Stimulated activated CD4-positive, alpha-beta T cell treated with anti-CD3 and anti-CD28 coated beads, Interleukin-2, amount 100 ng/mL, for 24 hours (primary cell): Measurements from ENCODE around the gene SF3A1.

Experiments
- DNase-seq, 2 donors: peaks; one replicate each; pipeline ENCODE4 v3.0.0-alpha.2; 2020

The SF3A1 gene

DNA sequence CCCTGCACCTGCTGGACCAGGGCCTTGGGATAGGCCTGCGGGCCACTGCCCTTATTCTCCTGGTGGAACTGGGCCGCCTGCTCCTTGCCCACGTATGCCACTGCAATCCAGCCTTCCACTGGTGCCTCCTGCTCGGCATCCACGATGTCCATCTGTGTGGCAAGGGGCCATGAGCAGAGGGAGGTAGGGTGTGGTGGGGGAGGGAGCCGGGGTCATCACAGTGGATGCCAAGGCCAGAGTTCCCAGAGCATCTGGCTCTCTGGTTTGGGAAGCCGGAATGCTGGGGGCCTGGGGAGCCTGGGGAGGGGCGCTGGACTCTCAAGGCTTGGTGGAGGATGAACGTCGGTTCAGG lies 29.9 kb upstream of the SF3A1 start:
- no peak for DNase-seq

DNA sequence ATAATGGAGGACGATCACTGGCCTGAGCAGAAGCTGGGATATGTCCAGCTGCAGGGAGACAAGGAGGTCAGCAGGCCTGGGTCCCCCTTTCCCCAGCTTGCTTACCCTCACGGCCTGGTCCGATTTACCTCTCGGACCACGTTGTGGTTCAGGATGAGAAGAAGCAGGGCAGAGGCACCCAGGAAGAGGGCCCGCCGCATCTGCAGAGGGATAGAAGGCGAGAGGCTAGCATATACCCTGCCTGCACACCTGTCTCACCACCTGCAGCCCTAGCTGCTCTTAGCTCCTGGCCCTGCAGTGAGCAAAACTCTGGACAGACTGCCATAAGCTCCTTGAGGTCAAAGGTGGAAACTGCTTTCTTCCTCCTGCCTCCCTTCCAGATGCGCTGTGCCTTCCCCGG lies 29.2 kb upstream of the SF3A1 start:
- no peak for DNase-seq

DNA sequence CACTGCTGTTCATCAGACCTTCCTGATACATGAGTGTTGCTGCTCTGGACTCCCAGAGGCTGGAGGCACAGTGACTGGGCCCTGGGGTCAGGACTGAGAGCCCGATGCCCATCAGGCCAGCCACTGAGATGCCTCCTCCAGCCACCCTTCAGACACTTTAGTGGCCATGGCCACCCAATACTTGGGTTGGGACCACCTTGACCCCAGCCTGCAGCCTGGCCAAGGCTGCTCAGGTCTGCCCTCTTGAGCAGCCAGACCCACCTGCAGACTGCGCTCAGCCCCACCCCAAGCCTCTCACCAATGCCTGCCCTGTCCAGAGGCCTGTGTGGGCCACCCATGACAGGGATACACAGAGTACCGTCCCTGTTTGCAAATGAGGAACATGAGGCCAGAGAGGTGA lies 26.4 kb upstream of the SF3A1 start:
- DNase-seq = no peak

DNA sequence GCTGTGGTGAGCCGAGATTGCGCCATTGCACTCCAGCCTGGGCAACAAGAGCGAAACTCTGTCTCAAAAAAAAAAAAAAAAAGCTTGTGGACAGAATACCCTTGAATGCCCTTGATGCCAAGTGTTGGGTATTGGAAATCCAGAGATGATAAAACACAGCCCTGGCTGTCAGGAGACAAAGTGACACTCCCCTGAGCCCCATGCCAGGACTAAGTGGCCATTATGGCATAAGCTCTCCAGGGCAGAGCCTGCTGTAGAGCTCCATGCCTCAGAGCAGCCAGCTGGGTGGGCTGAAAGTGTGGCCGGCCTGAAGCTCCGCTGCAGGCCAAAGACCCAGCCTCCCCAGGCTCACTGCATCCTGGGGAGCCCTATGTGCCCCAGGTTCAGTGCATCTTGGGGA lies 25.6 kb upstream of the SF3A1 start:
- no peak for DNase-seq

DNA sequence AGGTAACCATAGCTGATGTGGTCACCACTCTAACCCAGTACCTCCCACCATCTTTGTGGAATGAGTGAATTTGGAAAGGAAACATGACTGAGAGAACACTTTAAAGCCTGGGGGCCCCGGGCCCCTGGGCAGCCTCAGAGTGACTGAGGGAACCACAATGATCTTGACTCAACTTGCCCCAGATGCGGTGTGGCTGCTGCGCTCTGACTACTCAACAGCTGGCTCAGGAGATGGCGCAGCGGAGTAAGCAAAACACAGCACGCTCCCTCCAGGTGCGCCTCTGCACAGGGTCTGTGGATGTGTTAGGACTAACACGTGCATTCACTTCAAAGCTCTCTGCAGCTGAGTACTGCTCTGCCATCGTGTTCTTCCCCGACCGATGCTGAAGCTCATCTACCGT lies 24.6 kb upstream of the SF3A1 start:
- no peak for DNase-seq

DNA sequence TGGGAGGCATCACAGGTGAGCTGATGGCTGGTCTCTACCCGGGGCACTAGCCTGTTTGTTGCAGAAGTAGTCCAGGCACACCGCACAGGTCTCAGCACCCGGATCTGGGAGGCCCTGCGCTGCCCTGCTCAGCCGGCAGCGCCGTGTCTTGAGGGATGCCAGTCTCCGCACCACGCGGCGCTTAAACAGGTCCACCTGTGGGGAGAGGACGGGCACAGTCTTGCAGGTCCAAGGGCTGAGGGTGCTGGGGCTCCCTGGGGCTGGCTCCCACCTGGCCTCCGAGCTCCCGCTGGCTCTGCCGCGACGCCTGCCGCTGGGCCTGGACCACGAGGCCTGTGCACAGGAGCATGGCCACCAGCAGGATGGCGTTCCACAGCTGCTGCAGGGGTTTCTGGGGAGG lies 23.3 kb upstream of the SF3A1 start:
- no peak for DNase-seq

DNA sequence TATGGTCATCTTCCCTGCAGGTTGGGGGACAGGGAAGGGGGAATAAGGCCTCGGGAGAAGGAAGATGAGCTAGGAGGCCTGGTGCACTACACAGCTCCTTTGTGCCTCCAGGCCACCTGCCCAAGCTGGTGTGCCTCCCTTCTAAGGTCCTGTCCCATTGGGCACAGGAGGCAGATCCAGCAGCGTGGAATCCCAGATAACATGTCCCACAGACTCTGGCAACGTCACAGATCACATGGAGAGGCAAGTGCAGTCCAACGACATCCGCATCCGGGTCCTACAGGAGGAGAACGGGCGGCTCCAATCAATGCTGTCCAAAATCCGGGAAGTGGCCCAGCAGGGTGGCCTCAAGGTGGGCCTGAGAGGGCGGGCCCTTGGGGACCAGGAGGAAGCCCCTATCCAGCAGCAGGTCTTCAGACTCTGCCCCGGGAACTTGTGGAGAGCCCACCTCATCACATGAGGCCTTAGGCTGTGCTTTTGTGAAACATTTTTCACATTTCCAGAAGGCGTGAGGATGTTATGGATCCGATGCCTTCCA lies 18.7 kb upstream of the SF3A1 start:
- no peak for DNase-seq

DNA sequence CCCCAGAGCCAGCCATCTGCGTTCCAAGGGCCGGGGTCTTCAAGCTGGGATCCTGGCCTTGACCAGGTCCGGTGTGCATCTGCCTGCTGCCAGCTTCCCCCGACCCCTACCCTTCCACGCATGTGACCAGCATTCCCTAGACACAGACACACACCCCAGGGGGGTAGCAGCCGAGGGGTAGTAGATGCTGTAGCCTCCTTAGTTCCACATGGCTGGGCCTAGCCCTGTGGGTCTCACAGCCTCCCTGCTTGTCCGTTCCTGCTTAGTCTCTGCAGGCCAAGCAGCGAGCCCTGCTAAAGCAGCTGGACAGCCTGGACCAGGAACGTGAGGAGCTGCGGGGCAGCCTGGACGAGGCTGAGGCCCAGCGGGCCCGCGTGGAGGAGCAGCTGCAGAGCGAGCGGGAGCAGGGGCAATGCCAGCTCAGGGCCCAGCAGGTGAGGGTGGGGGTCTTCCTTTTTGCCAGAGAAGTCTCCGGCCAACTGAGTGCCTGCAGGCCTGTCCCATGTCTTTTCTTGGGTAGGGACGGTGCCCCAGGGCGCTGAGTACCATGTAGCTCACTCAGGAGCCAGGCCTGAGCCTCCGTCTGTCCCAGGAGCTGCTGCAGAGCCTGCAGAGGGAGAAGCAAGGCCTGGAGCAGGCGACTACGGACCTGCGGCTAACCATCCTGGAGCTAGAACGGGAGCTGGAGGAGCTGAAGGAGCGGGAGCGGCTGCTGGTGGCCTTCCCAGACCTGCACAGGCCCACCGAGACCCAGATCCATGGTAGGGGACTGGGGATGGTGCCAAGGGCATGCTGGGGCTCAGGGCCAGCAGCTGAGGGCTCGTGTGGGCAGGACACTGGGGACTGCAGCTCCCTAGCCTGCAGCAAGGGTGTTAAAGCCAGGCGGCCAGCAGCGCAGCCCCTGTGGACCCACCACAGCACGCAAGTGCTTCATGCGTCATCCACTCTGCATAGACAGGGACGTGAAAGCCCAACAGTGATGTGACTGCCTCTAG lies 16.9 kb upstream of the SF3A1 start:
- no peak for DNase-seq

DNA sequence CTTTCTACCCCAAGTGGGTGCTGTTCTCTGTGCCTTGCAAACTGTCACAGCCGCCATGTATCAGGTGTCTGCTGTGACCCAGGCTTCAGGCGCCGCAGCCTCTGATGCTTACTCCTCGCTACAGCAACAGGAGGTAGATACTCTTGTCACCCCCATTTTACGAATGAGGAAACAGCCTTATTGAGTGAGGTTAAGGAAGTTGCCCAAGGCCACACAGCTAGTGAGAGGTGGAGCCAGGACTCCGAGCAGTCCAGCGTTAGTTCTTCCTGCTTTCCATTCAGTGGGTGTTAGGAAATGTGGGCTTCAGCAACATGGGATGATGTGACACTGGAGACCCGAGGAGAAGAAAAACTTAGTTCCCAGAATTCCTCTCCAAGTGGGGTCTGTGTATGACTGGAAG lies 16.2 kb upstream of the SF3A1 start:
- DNase-seq = no peak

DNA sequence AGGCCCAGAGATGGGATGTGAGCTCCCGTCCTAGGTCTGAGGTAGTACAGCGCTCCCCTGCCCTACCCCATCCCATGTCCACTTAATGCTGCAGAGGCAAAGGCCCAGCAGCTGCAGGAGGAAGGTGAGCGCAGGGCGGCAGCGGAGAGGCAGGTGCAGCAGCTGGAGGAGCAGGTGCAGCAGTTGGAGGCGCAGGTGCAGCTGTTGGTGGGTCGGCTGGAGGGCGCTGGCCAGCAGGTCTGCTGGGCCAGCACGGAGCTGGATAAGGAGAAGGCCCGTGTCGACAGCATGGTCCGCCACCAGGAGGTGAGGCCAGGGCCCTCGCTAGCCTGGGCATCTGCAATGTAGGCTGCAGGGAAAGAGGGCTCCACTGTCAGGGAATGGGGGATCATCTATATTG lies 15.3 kb upstream of the SF3A1 start:
- no peak for DNase-seq

DNA sequence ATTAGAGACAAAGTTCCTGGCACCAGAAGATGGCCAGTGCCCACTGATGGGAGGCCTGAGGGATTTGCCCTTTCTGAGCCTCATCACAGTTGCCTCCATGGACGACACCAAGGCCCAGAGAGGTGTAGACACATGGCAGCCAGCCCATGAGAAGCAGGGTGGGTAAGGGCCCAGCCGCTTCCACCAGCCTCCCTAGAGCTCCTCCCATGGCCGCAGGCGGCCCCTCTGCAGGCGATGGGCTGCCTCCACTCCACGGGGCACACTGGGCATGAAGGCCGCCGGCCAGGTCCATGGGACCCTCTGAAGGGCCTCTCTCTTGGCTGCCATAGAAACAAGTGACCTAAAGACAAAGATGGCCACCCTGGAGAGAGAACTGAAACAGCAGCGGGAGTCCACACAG lies 14.6 kb upstream of the SF3A1 start:
- DNase-seq = no peak

DNA sequence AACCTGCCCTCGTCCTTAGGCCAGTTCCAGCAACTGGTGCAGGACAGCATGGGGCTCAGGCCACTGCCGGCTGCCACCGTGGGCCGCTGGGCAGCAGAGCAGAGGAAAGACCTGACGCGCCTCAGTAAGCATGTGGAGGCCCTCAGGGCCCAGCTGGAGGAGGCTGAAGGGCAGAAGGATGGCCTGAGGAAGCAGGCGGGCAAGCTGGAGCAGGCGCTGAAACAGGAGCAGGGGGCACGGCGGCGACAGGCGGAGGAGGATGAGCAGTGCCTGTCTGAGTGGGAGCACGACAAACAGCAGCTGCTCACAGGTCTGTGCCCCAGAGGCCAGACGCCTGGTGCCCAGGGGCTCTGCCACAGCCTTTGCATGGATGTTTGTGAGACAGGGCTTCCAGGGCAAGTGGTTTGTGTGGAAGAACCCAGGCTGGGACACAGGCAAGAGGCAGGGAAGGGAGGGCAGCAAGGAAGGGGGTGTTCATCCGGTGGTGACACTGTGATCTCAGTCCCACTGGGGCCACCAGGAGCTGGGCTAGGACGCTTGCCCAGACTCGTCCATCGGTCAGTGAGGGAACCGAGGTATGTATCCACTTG lies 14.0 kb upstream of the SF3A1 start:
- DNase-seq = no peak

DNA sequence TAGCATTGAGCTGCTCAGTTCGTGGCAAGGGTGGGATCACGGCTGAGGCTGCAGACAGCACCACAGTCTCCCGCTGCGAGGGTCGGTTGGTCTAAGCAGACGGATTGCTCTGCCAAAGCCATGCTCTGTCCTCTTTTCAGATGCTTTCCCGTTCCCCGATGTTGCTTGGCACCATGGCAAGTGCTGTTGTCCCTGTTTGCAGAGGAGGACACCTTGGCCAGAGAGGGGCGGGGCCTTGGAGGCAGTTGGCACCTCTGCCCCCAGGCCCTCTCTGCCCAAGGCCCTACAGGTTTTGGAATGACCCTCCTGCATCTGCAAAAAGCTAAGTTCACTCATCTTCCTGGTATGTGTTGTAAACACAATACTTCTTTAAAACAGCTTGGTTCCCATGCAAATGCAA lies 11.7 kb upstream of the SF3A1 start:
- no peak for DNase-seq

DNA sequence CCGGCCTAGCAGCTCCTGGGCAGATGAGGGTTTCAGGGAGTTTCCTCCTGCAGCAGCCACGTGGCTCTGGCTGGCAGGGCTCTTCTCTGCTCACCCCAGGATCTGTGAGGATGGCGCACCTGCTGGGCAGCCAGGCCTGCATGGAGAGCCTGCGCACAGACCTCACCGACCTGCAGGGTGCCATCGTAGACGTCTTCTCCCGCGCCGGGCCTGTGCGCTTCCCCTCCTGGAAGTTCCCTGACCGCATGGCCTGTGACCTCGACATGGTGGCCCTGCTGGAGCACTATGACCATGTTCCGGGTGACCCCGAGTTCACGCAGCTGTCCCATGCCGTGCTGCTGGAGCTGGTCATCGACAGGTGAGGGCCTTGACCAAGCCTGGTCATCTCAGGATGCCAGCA lies 9.2 kb upstream of the SF3A1 start:
- no peak for DNase-seq

DNA sequence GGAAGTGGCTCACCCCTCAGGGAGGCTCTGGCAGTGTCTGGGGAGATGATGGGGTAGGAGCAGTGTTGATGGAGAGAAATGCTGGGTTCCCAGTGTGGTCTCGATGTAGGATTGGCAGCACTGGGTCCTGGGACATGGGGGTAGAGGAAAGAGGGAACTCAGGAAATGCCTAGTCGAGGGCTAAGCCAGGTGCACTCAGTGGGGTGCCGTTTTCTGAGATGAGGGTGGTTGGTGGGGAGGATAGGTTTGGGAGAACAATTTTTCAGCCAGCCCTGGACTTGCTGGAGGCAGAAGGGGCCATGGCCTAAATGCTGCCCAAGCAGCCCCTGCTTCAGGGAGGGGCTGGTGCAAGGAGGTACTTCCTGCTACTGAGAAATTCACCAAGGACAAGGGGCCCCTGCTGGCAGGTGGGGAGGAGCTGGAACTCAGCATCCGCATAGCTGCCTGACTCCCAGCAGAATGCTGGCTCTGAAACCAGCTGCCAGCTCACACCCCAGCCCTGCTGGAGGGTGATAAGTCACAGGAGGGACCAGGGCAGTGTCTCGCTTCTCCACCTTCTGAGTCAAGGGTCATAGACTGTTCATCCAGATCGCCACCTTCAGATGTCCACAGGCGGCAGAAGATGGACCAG lies 6.1 kb upstream of the SF3A1 start:
- DNase-seq = no peak

DNA sequence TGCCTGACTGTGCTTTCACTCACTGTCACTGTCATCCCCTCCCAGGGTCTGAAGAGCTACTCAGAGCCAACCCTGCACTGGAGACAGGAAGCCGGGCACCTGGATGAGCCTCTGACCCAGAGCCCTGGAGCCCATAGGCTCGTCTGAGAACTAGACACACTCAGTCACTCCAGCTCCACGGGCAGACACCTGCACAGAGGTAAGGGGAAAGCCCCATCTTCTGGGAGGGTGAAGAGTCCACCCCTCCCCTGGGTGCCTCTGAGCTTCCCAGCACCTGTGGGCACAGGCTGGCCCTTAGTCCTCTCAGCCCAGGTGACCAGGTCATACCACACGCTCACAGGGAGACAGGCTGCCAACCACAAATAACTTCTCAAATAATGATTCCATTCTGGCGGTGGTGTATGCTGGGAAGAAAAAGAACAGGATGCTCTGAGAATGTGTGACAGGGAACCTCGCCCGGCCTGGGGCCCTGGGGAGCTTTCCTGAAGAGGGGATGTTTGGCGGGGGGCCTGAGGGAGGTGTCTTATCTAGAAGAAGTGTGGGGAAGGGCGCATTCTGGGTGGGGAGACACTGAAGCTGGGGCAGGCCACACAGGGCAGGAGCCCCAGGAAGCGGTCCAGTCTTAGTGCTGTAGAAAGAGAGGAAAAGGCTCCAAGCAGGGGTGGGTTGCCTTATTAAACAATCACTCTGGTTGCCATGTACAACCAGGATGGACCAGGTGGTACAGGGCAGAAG lies 5.4 kb upstream of the SF3A1 start:
- DNase-seq = no peak

DNA sequence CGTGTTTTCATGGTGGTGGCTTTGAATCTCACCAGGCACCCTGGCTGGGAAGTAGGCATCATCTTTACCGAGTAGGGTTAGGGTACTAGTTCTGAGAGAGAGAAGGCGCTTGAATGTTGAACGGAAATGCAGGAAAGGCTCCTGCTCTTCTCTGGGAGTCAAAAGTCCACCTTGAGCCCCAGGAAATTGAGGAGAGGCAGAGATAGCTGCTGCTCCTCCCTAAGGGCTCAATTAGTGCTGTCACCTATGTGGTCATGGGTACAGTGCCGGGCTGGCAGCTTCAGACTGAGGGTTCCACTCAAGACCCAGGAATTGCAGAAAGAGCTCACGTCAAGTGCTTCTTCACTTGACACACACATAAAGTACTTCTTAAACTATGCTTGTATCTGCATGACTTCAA lies 1.8 kb upstream of the SF3A1 start:
- no peak for DNase-seq

DNA sequence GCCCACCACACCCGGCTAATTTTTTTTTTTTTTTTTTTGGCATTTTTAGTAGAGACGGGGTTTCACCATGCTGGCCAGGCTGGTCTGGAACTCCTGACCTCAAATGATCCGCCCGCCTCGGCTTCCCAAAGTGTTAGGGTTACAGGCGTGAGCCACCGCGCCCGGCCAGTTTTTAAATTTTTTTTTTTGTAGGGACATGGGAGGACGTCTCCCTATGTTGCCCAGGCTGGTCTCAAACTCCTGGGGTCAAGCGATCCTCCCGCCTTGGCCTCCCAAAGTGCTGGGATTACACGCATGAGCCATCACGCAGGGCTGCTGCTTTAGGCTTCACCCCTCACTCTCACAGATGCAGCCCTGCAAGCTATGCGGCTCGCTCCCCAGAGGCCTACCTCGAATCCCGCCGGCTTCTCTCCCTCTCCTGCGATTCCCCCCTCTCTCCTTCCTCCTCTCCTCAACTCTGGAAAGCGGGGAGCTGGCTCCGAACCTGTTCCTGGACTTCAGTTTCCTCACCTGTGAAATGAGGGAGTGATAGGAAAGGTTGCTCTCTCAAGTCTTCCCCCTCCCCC lies 1.0 kb upstream of the SF3A1 start:
- DNase-seq = no peak

DNA sequence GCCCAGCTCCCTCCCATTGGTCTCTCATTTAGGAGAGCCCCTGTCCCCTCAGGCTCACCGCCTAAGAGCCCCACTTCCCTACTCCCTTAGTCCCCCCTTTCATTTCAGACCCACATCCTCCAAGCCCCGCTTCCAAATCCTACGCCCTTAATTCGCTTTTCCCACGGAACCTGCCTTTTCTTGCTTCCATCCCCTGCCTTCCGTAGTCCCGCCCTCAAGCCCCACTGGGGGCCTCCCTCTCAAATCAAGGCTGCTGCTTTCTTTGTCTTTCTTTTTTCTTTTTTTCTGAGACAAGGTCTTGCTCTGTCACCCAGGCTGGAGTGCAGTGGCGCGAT lies 509 bp upstream of the SF3A1 start:
- no peak for DNase-seq

DNA sequence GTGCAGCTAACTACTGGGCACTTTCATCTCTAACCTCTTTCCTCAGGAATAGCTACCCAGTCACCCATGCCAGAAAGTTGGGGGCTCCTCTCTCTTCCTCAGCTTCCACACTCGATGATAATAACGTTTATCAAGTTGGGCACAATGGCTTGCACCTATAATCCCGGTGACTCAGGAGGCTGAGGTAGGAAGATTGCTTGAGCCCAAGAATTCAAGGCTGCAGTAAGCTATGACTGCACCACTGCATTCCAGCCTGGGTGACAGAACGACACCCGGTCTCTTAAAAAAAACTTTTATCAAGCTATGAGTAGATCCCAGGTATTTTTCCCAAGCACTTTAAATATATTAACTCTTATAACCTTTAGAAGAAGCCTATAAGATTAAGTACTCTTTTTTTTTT lies 2.0 kb downstream of the SF3A1 start:
- no peak for DNase-seq

DNA sequence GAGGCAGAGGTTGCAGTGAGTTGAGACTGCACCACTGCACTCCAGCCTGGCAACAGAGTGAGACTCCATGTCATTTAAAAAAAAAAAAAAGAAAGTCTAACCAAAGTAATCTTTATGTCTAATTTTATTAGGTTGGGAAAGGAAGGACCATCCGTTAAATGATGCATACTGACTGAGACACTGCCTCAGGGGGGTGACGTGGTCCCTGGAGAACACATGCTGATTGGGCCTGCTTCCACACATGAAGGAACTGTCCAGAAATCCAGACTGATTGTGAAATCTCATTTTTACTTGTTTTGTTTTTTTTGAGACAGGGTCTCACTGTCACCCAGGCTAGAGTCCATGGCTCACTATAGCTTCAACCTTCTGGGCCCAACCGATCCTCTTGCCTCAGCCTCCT lies 5.5 kb downstream of the SF3A1 start:
- DNase-seq = no peak

DNA sequence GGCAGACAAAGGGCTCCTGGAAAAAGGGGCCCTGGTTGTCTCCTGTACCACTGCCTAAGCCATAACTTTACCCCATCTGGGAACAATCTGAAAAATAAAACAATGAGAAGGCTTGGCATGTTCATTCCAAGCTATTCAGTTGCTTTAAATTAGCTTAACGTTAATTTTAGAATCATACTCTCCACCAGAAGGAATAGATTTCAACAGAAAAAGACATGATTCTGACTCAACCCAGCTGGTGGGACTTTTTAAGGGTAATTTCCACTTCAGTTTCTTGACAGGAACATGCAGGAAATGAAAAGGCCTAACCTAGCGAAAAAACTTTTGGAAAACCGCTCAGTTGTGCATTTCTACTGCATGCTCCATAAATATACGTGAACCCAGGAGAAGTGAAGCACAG lies 7.9 kb downstream of the SF3A1 start:
- DNase-seq = no peak

DNA sequence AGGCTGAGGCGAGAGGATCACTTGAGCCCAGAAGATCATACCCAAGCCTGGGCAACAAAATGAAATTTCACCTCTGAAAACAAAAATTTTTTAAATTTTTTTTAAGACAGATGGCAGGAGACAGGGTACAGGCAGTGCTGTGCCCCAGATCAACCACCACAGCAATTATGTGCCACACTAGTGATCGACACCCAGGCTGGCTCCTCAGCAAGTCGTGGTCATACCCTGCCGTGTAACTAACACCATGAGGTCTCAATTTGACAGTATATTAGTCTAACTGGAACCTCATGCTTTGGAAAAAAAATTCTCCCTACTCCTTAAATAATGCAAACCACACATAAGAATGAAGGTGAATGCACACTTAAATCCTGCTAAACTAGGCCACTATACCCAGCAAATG lies 8.3 kb downstream of the SF3A1 start:
- no peak for DNase-seq
